Psoas muscle (tissue), 8 donors: ENCODE results near the gene DOCK1. TPM values are rescaled to one million over a fixed set of nuclear protein-coding genes. Genes with fewer than 3 reads are reported as not detected.

Experiments
- ATAC-seq, 4 donors: fragments of 200-7000 bp; cut with Tn5 transposase; one replicate each; pipeline ENCODE4 v1.9.1; 2020; ENCODE audit warnings: moderate library complexity in 3 of 4, mild to moderate bottlenecking in 2 of 4
- DNase-seq, 2 donors: peaks; one replicate each; pipeline ENCODE4 v3.0.0-alpha.2; 2020
- H3K27ac ChIP-seq: fragments of 200-600 bp; one replicate; pipeline ENCODE4 v1.8.0; 2022
- H3K27me3 ChIP-seq, 3 donors: fragments of 200-600 bp in 1 of 3; one replicate each; pipeline versions ENCODE4 v1.6.1 to v1.8.0; 2013 to 2022; ENCODE audit warnings: low read length in 2 of 3, mild to moderate bottlenecking in 2 of 3, moderate library complexity in 1 of 3; ENCODE audit not compliant: insufficient read depth in 3 of 3
- H3K36me3 ChIP-seq, 2 donors: fragments of 200-600 bp in 1 of 2; one replicate each; pipeline versions ENCODE4 v1.6.1 to v1.8.0; 2013 to 2022; ENCODE audit warnings: low read depth in 1 of 2, mild to moderate bottlenecking in 1 of 2, moderate library complexity in 1 of 2; ENCODE audit not compliant: insufficient read depth in 1 of 2
- H3K4me1 ChIP-seq: fragments of 200-600 bp; one replicate; pipeline ENCODE4 v1.8.0; 2022
- H3K4me3 ChIP-seq: fragments of 200-600 bp; one replicate; pipeline ENCODE4 v1.8.0; 2022; ENCODE audit warnings: mild to moderate bottlenecking
- H3K9me3 ChIP-seq: fragments of 200-600 bp; one replicate; pipeline ENCODE4 v1.8.0; 2022
- CTCF ChIP-seq: fragments of 200-600 bp; IDR thresholded peaks from one replicate; pipeline ENCODE4 v1.8.0; 2022; ENCODE audit warnings: antibody characterized with exemption
- WGBS, 3 donors: extraction: QIAGEN DNeasy Blood & Tissue Kit; methylation state at CpG; one replicate each; pipeline versions ENCODE4 v1.1.6 to v1.1.7; 2013; 5-methylcytosine and 5-hydroxymethylcytosine counted together
- intact Hi-C, 2 donors: fragments of 100-400 bp; cut with DNase I; formaldehyde crosslinking; loops; one replicate each; pipeline versions ENCODE4 v1.11.0 to v1.14.2; 2022
- polyA plus RNA-seq, 3 donors: library from polyadenylated mRNA; stranded (reverse); fragments of 200-250 nt; gene quantifications; one replicate each; pipeline ENCODE4 v1.2.3, GENCODE V29; 2013
- total RNA-seq, 4 donors: library from RNA; stranded (reverse); fragmentation: NEBNext Ultra II Directional in 2 of 4; extraction: Animal tissue kit (Norgen Biotek cat#: 25700) in 2 of 4; gene quantifications; one replicate each; pipeline versions ENCODE4 v1.2.1 to v1.2.4, GENCODE V29; 2021 to 2023
- donor health status: healthy with polysubstance abuse.
- donor health status: DM: no; HTN: no; CAD: no; lungs with moderate emphysema.
- donor health status: Bipolar disorder and iron deficiency.
- donor health status: healthy.
- donor health status: DM: yes; HTN: yes; CAD: no.
- donor health status: DM: no; HTN: no; CAD: no.
- donor health status: DM: no; HTN: no; CAD: no.
- donor health status: DM: yes; HTN: yes; CAD: no.

DOCK1 gene
- total and polyA plus RNA-seq, 7 donors = 2.1 to 11.3 (median 5.4) TPM

- no peak for DNase-seq
- H3K27ac ChIP-seq = no peak overlapping the region
- no peaks in the 10 kb centered on the region for H3K9me3 ChIP-seq
- H3K4me1 ChIP-seq = no peaks in the 10 kb centered on the region
- H3K4me3 ChIP-seq = no peak overlapping the region
- TF ChIP-seq CTCF = no peak
- intact Hi-C loops = no loop called here
- H3K27me3 ChIP-seq = no peaks in the 10 kb centered on the region
- WGBS, 3 donors = 95 to 97% (median 97%) methylated on average over 4 of the region's 4 CpGs
- peaks cover 0 to under 1% of the 10 kb centered on the region in 2 donors for H3K36me3 ChIP-seq
- ATAC-seq = no peak
Measured at GRCh38 chr10:127067542-127068194, 162.4 kb downstream of the DOCK1 start.

- Histone ChIP-seq H3K27ac (no peak overlapping the region), H3K27me3 (no peaks in the 10 kb centered on the region), H3K4me3 (no peak overlapping the region), H3K4me1 (no peaks in the 10 kb centered on the region), H3K36me3 (no peaks in the 10 kb centered on the region), H3K9me3 (no peaks in the 10 kb centered on the region)
- no peak for ATAC-seq
- intact Hi-C loops = no loop called here
- DNase-seq = no peak
- TF ChIP-seq CTCF = no peak
Measured at GRCh38 chr10:127068485-127068884, 163.3 kb downstream of the DOCK1 start.

- no peak for TF ChIP-seq CTCF
- WGBS, 3 donors = 85 to 91% (median 90%) methylated on average over 4 of the region's 4 CpGs
- DNase-seq (no peak), ATAC-seq (no peak)
- H3K27me3 ChIP-seq = no peaks in the 10 kb centered on the region
- H3K27ac ChIP-seq = no peak overlapping the region
- H3K4me1 ChIP-seq = no peaks in the 10 kb centered on the region
- intact Hi-C loops = no loop called here
- H3K4me3 ChIP-seq = no peak overlapping the region
- no peaks in the 10 kb centered on the region for H3K9me3 ChIP-seq
- H3K36me3 ChIP-seq = no peaks in the 10 kb centered on the region
Measured at GRCh38 chr10:127069436-127069835, 164.2 kb downstream of the DOCK1 start.

GRCh38 chr10:127071126-127071525, 165.9 kb downstream of the DOCK1 start:
- H3K9me3 ChIP-seq = no peaks in the 10 kb centered on the region
- no peak overlapping the region for H3K4me3 ChIP-seq
- H3K36me3 ChIP-seq = peaks cover 0 to 4% of the 10 kb centered on the region in 2 donors
- ATAC-seq = no peak
- intact Hi-C loops = no loop called here
- 70 to 90% (median 82%) methylated on average over 2 of the region's 2 CpGs for WGBS, 3 donors
- no peak for TF ChIP-seq CTCF
- H3K4me1 ChIP-seq = no peaks in the 10 kb centered on the region
- no peaks in the 10 kb centered on the region for H3K27me3 ChIP-seq
- no peak for DNase-seq
- H3K27ac ChIP-seq = no peak overlapping the region

- intact Hi-C loops = no loop called here
- H3K4me3 ChIP-seq = no peak overlapping the region
- H3K9me3 ChIP-seq = no peaks in the 10 kb centered on the region
- H3K4me1 ChIP-seq = no peaks in the 10 kb centered on the region
- H3K36me3 ChIP-seq = peaks cover 0 to 4% of the 10 kb centered on the region in 2 donors
- H3K27me3 ChIP-seq = no peaks in the 10 kb centered on the region
- DNase-seq = no peak
- H3K27ac ChIP-seq = no peak overlapping the region
- ATAC-seq = no peak
- 91 to 92% (median 92%) methylated on average over 3 of the region's 3 CpGs for WGBS, 3 donors
- TF ChIP-seq CTCF = no peak
Measured at GRCh38 chr10:127073666-127074065, 168.4 kb downstream of the DOCK1 start.
